HG02870 (cell line): ENCODE measurements around the gene TEPSIN.

Source experiments
- ATAC-seq: cut with Tn5 transposase; IDR thresholded peaks from one replicate; pipeline ENCODE4 v1.9.1; 2021; ENCODE audit warnings: mild to moderate bottlenecking, moderate library complexity; ENCODE audit not compliant: unreplicated experiment

Gene TEPSIN

GRCh38 chr17:81238815-81239713 lies at the start of gene TEPSIN, which contains the start of gene NDUFAF8:
TEPSIN (minus strand) TSS chr17:81239055; CDS start chr17:81239033, 22 bp downstream.
NDUFAF8 (plus strand) TSS chr17:81239318; CDS start chr17:81239364, 46 bp downstream.
- ATAC-seq = peak; percentile 91

DNA sequence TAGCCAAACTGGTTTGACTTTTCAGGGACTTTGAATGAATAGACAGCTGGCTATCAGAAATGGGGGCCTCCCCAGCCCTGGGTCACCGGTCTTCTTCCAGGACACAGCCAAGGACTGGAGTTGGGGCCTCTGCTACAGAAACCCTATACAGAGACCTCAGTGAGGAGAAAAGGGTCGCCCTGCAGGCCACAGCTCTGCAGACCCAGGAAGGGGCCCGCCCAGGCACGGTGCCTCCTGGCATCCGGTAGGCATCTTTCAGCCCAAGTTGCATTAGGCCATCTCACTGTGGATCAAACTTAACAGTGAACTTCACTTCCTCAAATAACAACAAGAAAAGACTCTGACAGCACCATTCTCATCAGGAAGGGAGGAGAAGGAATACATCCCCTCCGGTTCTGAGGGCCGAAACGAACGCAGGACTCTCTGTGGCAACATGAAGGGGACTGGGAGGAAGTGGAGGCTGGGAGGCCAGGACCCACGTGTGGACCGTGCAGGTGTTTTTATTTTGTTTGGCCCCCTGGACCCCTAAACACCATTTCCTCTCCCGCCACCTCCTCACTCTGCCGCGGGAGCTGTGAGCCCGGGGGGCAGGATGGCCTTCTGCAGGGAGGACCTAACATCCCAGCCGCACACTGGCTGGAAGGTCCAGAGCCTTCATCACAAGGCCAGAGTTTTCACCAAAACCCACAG lies 49.0 kb upstream of the TEPSIN start:
- ATAC-seq = no peak

GRCh38 chr17:81287152-81287551 lies 48.3 kb upstream of the TEPSIN start:
- no peak for ATAC-seq

DNA sequence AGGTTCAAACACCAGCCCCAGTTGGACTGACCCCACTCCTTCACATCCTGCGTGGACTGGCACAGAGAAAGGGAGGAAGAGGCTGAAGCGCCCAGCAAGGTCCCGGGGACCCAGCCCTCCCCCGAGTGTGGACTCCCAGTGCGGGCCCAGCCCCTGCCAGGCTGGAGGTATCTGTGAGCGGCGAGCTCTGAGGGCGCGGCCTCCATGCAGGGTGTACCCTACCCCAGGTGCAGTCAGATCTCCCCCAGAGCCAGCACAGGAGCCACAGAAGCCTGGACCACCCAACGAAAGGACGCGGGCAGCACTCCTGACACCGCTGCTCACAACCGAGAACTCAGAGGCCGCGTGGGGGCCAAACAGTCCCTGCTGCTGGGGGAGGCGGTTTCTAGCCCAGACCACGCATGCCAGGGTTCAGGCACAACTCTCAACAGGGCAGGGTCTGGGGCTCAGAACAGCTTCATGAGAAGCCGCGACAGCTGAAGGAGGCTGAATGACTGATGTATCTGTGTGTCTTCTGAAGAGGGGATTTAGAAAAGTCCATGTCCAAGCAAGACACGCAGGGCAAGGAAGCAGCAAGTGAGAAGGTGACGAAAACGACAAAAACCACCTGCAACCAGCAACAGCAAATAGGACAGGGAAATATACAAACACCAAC lies 47.8 kb upstream of the TEPSIN start:
- ATAC-seq = no peak

DNA sequence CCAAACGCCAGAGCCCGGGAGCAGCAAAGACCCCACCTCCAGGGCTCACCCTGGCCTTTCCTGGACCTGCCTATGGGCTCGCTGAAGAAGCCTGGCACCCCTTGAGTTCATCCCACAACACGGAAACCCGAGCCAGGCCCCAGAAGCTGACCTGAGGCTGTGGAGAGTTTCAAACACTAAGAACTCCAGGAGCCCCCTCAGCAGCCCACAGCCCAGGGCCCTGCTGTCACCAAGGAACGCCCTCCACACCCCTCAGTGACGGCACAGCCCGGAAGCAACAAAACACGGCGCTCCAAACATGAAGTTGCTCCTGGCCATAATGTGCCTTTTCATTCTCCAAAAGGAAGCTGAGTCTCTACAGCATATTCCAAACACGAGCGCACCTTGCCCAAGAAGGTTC lies 47.0 kb upstream of the TEPSIN start:
- ATAC-seq = no peak

DNA sequence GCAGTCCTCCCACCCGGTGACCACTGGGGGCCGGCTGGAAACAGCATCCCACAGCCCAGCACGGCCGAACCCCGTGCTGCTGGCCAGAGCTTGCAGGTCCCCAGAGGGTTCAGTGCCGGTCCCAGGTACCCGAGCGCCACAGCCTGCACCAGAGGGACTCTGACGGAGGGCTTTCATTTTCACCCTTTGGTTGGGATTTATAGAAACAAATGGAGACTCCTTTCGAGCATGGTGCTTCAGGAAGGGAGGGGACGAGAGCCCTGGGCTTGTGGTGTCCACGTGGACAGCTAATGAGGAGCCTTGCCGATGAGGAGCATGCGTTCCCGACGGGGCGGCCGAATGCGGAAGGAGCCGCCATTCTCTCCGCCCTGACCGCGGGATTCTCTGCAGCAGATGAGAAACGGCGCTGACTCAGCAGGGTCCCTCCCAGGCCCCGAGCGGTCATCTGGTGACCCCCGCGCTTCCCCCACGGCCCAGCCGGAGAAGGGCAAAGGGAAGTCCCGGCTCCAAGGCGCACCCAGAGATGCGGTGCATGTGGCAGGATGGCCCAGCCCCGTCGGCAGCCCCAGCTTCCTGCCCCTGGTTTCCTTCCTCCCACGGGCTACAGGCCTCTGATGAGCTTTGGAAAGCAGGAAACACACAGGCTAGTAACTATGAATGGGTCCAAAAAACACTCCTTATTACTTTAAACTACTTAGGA lies 46.5 kb upstream of the TEPSIN start:
- ATAC-seq = no peak

DNA sequence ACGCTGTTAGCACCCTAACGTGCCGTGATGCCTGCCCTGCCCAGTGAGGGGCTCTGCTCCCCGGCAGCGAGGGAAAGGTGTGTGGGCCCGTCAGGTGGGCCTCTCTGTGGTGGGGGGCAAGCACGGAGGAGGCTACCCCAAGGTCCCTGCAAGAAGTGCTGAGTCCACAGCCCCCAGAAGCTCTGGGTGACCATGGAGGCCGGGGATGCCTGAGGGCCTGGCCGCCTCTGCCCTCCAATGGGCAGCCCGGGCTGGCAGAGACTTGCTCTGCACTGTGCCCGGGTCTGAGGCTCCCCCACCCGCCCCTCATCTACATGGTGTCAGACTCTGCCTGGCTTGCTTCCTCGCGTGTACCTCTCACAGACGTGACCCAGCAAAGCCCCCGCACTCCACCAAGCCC lies 44.0 kb upstream of the TEPSIN start:
- no peak for ATAC-seq

DNA sequence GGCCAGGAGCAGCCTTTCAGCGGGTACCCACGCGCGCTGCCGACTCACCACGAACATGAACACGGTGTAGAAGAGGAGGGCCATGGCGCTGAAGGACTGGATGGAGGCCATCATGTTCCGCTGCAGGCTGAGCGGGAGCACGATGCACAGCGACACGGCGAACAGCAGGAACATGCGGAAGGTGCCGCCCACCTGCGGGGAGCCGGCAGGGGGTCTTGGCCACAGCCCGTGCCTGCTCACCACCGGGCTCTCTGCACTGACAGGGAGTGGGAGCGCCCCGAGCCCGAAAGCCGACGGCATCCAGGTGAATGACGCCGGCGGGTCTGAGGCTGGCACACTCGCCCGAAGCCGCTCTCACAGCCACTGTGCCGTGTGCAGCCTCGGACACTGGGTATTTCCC lies 43.3 kb upstream of the TEPSIN start:
- no peak for ATAC-seq

DNA sequence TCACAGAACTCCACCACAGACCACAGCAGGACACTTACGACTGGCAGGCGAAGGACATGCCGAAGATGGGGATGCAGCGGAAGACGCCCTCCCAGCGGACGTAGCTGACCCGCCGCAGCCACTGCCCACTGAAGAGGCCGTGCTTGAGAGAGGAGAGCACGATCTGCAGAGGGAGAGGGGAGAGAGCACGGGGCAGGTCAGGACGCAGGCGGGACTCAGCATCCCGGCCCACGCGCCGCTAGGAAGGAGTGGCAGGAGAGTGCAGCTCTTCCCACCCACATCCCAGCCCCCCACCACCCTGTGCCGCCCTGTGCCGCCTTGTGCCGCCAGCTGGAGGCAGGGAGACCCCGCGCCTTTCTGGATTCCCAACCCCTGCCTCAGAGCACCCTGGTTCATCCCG lies 41.7 kb upstream of the TEPSIN start:
- ATAC-seq = no peak

DNA sequence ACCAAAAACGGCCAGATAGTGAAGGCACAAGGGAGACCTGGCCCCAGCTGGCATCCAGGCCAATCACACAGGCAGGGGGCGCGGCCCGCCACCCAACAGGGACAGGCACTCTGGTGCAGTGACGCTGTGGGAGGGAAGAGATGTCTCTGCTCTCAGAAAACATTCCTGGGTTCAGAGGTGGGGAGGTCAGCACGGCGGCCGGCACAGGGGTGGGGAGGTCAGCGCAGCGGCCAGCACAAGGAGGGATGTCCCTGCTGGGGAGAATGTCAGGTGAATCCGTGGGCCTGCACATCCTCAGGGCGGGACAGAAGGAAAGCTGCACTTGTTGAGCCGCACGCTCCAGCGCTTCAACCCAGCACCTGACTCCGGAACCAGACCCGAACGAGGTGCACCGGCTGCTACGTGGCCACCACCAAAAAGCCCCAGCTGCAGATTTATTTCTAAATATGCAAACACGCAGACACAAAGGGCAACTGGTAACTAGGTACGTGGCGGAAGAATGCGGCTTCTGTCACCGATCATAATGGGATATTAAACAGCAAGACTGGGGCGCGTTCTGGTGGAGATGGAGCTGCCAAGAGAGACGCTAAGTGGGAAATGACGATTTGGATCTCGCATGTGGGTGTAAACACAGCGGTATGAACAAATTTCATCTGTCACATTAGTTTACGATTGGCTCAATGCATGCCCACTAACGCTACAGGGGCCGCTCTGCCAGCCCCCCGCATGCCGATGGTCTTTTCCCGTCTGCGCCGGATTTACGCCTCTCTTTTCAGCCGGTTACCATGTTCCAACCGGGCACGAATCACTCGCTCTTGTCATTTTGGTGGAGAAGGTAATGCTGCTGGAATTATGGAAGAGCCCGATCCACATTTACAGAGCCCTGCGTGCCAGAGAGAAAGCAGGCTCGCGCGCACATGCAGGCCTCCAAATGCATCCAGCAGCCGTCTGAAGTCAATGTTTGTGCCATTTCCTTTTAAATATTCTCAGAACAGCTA lies 40.7 kb upstream of the TEPSIN start:
- no peak for ATAC-seq

DNA sequence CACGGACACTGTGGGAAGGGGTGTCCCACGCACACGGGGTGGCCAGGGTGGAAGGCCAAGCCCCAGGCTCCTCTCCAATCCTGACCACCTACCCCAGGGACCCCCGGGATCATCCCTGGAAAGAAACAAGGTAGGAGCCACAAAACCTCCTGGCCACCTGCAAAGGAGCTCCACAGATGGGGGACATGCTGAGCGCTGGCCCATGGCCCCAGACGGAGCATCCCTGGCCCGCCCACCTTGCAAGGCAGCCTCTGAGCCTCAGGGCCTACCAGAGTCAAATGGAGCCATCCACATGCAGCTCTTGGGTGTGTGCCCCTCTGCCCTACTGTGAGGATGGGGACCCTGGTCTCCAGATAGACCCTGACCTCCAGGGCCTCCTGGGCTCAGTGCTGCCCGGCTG lies 40.0 kb upstream of the TEPSIN start:
- ATAC-seq = no peak

GRCh38 chr17:81277946-81278693 lies 39.3 kb upstream of the TEPSIN start:
- no peak for ATAC-seq

DNA sequence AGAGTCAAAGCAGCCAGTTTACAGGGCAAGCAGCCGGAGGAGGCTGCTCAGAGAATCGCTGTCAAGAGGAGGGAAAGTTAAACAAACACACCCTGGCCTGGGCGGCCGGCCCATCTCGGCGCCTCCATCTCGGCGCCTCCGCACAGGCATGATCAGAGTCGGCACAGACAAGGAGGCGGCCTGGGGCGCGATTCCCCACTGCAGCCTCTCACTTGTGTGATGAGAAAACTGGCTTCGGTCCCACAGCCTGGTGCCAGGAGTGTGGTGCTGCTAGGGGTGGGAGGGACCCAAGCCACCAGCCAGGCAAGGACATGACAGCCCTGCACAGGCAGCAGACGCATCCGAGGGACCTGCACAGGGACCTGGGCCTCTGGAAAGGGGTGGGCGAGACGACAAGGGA lies 38.6 kb upstream of the TEPSIN start:
- ATAC-seq = no peak

DNA sequence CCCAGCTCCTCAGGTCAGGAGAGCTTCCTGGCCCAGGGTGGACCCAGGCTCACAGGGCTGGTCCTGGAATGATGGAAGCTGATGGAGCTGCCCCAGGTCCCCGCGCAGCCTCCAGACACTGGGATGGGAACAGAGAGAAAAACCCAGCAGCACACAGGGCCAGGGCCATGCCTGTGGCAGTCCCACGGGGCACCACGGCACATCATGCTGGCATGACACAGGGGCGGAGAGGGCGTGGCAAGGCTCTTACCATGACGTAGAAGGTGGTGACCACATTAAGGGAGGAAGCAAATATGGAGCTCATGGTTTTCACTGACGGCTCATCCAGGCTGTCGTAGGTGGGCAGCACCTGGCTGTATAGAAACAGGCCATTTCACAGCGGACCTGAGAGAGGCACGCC lies 37.9 kb upstream of the TEPSIN start:
- ATAC-seq = no peak

DNA sequence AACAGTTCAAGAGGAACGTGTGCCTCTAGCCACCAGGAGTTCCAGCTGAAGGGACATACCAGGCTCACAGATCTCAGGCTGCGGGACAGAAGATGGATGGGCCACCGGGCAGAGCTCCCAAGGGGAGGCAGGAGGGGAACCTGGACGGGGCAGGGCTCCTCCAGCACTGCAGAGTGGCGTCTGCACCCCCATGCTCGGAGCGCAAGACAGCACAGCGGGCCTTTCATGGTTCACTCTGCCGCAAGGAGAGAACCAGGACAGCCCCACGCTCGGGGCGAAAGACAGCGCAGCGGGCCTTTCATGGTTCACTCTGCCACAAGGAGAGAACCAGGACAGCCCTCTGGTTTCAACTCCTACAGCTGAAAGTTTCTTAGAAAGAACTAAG lies 35.6 kb upstream of the TEPSIN start:
- ATAC-seq = no peak

- ATAC-seq = no peak
Observed at GRCh38 chr17:81273698-81274470, 35.0 kb upstream of the TEPSIN start.

DNA sequence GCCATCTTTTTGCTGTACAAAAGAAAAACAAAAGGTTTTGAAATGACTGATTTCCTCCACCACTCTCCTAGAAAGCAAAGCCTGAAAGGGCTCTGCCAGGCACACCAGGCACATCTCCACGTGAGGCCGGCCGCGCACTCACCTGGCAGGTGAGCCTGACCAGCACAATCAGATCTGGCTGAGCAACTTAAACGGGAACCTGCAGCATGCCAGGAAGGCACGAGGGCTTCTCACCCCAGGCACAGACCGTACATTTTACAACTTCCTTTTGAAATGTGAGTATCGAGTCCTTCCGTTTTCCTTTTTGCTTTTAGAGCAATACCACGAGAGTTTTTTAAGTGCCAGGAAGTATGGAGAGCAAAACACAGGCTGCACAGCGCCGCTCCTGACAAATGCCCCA lies 33.8 kb upstream of the TEPSIN start:
- ATAC-seq = no peak

GRCh38 chr17:81271226-81271625 lies 32.4 kb upstream of the TEPSIN start:
- no peak for ATAC-seq
